Mammary epithelial cell (primary cell): ENCODE results near the gene CDHR2.

Experiments
- CTCF ChIP-seq, 2 donors: IDR thresholded peaks in 1 of 2; conservative IDR thresholded peaks in 1 of 2; 2 replicates each; pipeline ENCODE4 v1.5.1; 2011 to 2012; ENCODE audit warnings: inconsistent platforms in 2 of 2, low read length in 2 of 2, mild to moderate bottlenecking in 2 of 2, control low read depth in 1 of 2, low read depth in 1 of 2; ENCODE audit not compliant: insufficient read depth in 1 of 2; ENCODE audit errors: extremely low read depth in 1 of 2
- EZH2 ChIP-seq: IDR thresholded peaks from 2 replicates; pipeline ENCODE4 v1.6.1; 2012; ENCODE audit warnings: low read length, inconsistent platforms, borderline replicate concordance

- TF ChIP-seq CTCF (conservative IDR thresholded peaks at IDR 0.05 in 1 of 2, IDR thresholded peaks at IDR 0.05 in 1 of 2; ENCODE audit: extremely low read depth in 1 of 2, insufficient read depth in 1 of 2, low read depth in 1 of 2, low read length in 2 of 2): no peak
- no peak for TF ChIP-seq EZH2
Observed at GRCh38 chr5:176560364-176560763, 11.2 kb downstream of the CDHR2 start.
